Body of pancreas (tissue), 4 donors: ENCODE results near the gene PDAP1.

Source experiments
- CTCF ChIP-seq, 7 experiments: fragments of 450-650 bp in 4 of 7; fragments of 200-600 bp in 3 of 7; sonication (generic) in 3 of 7; IDR thresholded peaks; one replicate each; pipeline ENCODE4 v1.5.1; 2016 to 2019; ENCODE audit warnings: antibody characterized with exemption in 7 of 7
- POLR2A ChIP-seq, 3 donors: fragments of 450-650 bp; IDR thresholded peaks; one replicate each; pipeline ENCODE4 v1.6.1; 2016; ENCODE audit warnings: antibody characterized with exemption in 3 of 3, mild to moderate bottlenecking in 2 of 3

GRCh38 chr7:99456288-99456687 lies 47.9 kb upstream of the PDAP1 start:
- TF ChIP-seq POLR2A (IDR thresholded peaks at IDR 0.05) (no peak), CTCF (IDR thresholded peaks at IDR 0.05) (no peak)
